ENCODE data around the gene TUBB4A.

DNA sequence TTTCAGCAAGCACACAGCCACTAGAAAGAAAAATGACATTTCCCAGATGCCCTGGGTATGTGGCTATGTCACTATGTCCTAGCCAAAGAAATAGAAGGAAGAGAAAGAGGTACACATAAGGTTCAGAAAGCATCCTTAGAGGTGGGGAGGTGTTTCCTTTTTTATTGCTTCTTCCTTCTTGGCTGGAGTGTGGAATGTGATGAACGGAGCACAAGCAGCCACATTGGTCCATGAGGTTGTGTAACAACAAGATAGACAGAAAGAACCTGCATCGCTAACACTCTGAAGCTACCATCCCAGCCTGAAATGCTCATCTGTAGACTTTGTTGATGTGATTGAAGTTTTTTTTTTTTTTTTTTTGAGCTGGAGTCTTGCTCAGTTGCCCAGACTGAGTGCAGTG is 49.2 kb downstream of the TUBB4A start:
- TF ChIP-seq EZH2 (IDR thresholded peaks at IDR 0.05): no peak
- TF ChIP-seq, protein P1, sequence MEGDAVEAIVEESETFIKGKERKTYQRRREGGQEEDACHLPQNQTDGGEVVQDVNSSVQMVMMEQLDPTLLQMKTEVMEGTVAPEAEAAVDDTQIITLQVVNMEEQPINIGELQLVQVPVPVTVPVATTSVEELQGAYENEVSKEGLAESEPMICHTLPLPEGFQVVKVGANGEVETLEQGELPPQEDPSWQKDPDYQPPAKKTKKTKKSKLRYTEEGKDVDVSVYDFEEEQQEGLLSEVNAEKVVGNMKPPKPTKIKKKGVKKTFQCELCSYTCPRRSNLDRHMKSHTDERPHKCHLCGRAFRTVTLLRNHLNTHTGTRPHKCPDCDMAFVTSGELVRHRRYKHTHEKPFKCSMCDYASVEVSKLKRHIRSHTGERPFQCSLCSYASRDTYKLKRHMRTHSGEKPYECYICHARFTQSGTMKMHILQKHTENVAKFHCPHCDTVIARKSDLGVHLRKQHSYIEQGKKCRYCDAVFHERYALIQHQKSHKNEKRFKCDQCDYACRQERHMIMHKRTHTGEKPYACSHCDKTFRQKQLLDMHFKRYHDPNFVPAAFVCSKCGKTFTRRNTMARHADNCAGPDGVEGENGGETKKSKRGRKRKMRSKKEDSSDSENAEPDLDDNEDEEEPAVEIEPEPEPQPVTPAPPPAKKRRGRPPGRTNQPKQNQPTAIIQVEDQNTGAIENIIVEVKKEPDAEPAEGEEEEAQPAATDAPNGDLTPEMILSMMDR (IDR thresholded peaks at IDR 0.05): no peak
